ENCODE measurements around the gene PRICKLE3.
"Not testable (repeated sequence)": the region's sequence is repeated elsewhere in the genome, so short reads cannot be mapped to it uniquely, and the experiment has no call there.

PRICKLE3 gene

DNA sequence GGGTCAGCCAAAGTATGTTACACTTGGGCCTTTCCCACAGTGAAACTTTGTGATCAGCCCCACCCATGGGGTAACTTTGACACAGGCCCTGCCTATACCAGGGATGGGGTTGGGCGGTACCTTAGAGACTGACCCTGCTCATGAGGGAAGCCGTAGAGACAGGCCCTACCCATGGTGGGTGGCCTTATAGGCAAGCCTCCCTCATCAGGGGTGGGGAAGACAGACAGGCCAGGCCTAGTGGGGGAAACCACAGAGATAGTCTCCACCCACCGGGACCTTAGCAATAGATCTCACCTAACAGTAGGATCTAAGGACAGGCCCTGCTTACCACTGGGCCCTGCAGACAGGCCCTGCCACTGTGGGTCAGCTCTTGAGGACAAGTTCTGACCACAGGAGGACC lies 7.6 kb downstream of the PRICKLE3 start:
- DNase-seq = no peak

DNA sequence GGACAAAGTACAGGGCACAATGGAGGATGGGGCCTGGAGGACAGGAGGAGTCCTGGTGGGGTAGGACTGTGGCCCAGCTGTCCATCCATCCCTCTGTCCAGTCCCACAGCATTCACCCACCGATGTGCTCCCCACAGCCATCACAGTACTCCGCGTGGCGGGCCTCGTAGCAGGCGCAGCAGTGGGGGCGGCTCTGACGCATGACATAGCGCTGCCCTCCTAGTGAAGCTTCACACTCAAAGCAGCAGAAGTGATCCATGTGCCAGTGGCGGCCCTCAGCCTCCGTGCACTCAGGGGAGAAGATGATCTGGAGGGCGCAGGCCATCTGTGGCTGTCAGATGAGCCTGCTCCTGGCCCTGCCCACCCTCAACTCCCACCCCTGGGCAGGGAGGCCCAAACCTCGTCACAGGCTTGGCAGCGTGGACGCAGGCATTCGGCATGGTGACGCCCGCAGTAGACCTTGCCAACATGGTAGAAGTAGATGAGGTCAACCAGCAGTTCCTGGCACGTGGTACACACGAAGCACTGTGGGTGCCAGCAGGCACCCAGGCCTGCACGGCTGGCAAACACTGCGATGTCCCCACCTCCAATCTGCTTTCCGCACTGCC lies 8.2 kb downstream of the PRICKLE3 start:
- no peak for DNase-seq

DNA sequence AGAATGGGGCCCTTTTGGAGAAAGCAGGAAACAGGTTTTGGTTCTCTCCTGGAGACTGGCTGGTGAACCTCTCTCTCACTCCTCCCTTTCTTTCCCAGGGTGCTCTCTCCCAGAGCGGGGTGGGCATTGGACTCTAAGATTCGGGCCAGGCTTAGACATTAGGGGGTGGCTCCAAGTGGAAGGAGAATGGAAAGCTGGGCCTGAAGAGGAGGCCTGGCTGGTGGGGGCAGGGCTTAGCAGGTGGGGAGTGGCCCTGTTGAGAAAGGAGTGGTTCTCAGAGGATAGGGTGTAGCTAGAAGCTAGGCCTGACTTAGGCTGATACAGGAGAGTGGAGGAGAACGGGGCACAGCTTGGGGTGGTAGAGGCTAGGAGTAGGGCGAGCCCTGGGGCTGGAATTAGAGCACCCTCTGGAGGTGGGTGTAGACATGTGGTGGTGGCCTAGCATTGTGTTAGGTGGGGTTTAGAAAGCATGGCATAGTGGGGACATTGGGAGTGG lies 8.8 kb downstream of the PRICKLE3 start:
- no peak for DNase-seq

DNA sequence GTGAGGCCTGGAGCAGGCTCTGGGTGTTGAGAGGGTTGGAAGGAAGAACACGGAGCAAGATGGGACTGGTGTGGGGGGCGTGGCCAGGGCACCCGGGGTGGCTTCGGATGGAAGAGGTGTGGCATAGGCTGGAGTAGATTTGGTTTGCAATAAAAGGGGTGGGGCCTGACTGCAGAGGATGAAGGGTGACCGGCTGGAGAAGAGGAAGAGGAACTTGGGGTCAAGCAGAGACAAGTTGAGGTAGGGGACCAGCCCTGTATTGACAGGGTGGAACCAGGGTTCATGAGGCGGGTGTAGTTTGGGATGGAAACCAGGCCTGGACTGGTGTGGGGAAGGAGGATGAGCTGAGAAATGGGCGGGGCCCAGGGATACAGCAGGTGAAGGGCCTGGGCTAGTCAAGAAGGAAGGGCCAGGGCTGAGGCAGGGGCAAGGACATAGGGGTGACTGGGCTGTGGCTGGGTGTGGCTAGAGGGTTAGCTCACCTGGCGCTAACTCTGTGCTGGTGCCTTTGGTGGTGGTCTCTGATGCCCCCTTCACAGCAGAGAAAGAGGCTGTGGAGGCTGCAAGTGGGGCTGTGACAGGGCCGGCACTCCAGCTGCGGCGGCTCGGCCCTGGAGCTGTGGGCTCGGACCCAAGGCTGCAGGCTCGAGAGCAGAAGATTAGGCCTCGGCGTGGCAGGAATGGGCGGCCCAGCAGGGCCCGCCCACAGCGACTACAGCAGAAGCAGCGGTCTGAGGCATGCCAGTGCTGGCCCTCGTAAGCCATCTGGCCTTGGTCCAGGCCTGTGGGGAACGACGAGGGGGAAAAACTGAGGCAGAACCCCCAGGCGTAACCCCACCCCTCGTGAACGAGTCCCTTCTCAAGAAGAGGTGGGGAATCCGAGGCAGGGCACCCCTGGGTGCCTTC lies 9.5 kb downstream of the PRICKLE3 start:
- no peak for DNase-seq

DNA sequence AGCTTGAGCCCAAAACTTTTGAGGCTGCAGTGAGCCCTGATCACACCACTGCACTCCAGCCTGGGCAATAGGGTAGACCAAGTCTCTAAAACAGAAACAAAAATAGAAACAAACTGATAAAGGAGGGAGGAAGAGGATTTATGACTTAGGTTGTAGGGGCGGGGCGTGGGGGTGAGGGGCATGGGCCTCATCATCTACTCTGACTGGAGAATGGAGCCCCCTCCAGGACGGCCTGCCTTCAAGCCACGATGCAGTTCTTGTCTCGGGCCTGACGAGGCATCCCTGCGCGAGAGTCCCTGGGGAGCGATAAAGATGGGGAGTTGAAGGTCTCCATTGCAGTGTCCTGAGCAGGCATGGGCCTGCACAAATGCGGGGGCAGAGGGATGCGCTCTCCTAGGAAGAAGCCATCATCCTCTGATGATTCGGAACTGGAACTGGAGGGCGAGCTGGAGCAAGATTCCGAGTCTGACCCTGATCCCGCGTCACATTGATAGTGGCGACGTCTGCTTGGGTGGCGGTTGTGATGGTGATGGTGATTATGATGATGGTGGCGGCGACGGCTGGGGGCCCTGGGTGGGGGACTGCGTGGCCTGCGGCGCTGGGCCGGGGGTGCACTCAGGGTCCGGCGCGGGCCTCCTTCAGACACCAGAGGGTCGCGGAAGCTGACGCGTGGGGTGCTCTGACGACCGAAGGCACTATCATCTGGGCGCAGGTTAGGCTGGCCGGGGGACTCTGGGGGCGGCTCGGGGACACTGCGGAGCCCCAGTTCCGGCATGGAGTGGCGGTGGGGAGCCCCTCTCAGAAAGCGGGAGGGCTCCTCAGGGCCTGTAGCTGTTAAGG lies 10.5 kb downstream of the PRICKLE3 start:
- no peak for DNase-seq

DNA sequence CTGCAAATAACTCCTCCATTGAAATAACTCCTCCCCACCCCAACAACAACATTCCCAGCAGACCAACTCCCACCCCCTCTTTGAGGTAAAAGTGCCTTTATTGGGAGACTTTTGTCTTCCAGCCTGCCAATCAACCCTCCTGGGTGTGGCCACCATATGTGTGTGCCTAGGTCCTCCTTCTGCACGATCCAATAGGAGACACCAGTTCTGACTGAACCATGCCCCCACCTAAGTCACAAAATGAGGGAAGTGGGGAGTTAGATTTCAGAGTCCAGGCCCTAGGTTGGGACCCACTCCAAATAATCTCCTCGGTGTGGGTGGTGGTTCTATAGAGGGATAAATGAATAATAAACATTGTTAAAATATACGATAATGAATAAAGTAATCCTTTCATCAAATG lies 11.4 kb downstream of the PRICKLE3 start:
- no peak for DNase-seq

DNA sequence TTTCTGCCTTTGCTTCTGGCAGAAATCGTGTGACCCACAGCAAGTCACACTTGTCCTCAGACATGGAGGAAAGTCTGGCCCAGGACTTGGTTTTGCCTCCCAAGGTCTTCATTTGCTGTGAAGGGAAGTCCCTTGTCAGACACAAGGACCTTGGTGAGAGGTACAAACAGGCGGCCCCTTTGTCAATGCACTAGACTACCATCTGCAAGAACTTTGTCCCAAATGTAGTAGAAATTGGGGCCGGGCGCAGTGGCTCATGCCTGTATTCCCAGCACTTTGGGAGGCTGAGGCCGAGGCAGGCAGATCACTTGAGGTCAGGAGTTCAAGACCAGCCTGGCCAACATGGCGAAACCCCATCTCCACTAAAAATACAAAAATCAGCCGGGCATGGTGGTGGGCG lies 12.6 kb downstream of the PRICKLE3 start:
- not testable (repeated sequence) for DNase-seq

DNA sequence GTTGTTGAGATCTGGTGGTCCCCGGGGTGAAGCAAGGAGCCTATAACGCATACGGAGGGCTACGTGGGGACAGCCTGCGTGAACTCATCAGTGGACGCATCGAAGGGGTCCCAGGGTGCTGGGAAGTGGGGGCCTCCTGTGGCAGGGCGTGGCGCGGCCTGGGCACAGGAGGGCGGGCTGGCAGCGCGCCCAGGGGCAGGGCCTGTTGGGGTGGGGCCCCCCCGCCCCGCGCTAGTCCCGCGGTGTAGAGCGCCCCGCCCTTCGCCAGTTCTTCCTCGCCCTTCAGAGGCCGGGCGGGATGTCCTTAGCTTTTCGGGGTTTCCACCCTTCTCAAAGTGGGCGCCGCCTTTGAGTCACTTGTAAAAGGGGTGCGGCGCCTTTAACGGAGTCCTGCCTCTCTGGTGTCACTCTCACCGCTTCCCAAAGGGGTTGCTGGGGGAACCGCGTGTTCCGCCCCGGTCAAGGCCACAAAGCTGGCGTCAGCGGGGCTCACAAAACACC lies 13.8 kb downstream of the PRICKLE3 start:
- DNase-seq = peak; percentile 41

DNA sequence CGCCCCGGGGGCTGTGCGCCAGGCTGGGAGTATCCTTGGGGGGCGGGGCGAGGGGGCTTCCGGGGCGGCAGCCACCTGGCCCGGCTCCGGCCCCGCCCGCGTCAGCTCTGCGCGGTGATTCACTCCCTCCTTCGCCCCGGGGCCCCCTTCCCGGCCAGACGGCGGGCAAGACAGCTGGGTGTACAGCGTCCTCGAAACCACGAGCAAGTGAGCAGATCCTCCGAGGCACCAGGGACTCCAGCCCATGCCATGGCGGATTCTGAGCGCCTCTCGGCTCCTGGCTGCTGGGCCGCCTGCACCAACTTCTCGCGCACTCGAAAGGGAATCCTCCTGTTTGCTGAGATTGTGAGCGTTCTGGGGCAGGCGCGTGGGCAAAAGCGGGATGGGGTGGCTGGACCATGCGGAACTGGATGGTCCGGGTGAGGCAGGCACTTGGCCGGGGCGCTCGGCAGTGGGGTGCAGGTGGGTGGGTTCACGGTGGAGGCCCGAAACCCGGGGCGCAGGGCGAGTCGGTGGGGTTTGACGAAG lies 14.4 kb downstream of the PRICKLE3 start, which contains the start of gene PLP2:
TSS of gene PLP2 (plus strand) at position 147 of the 528 bp plus-strand sequence. CDS start at position 250, 103 bp downstream.
- DNase-seq = peak; percentile 61

DNA sequence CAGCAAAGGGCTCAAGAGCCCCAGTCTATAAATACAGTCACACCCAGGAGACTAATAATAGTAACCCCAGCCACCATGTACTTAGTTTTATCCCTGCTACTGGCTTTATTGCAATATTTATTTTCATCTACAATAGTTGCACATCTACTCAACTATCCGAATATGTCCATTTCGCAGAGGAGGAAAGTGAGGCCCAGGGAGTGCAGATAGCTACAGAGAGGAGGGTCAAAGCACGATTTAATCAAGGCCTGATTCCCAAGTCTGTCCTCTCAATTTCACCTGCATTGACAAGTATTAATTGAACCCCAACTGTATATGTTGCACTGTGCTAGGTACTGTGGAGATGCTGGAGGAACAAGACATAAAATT lies 18.4 kb downstream of the PRICKLE3 start:
- no peak for DNase-seq

DNA sequence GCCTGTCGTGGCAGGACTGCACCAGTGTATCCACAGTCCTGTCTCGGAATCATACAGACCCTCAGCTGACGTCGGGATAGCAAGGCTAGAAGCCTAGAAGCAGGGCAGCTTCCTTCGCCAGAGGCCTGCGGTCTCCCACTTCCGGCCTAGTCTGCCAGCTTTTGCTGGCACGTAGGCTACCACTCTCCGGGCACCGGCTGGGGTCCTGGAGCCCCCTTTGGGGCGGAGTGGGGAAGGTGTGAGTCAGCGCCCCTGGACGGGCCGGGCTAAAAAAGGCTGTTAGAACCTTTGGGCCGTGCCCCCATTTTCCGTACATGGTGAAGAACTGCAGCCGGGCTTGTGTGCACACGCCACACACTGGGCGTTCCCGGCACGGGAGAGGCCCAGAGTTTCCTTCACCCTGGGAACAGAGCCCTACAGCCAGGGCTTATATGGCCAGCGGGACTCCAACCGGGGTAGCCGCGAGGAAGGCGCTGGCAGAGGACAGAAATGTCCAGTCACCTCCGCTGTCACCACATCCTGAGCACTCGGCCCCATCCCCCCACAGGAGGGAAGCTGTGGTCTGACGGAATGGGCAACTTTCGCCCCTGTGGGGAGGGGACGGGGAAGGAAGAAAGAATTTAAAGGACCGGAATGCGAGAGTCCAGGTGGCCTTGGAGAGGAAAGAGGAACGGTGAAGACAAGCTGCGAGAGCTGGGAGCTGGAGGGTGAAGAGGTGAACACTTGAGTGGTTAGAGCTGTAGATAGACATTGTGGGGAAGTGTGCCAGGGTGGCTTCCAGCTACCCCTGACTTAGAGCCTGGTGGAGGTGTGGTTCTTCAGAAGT lies 19.0 kb downstream of the PRICKLE3 start:
- DNase-seq = peak; percentile 56

DNA sequence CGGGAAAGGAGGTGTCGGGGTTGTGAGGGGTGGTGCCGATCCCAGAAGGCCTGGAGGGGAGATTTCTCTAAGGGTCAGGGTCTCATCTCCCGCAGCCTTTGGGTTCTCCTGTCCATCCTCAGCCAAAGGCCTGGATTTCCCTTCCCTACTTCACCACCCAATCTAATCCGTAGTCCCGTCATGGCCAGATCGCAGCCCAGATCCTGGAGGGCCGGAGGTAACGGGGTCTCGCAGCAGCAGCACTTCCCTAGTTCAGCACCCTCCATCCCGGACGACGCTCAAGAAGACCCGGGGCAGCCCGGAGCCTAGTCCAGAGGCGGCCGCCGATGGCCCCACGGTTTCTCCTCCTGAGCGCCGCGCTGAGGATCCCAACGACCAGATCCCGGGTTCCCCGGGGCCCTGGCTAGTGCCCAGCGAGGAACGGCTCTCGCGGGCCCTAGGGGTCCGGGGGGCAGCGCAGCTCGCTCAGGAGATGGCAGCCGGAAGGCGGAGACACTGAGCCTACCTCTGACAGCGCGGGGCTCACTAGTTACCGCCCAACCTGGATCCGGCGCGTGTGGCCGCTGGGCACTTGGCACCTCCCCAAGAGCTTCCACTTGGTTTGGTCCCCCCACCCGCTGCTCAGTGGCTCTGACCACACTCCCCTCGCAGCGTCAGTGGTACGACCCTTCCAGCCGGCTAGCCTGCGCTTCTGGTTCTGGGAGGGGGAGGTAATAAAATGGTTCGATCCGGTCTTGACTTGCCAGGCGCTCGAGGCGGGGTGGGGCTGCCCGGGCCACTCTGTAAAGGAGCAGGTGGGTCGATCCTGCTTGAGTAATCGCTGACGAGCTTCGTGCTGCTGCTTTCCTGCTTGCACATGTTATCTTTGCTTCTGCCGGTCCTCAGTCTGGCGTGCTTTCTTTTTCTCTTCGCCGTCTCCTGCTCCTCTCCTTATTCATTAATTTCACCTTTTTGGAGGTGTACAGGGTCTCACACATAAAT lies 20.0 kb downstream of the PRICKLE3 start:
- DNase-seq = peak; percentile 52

DNA sequence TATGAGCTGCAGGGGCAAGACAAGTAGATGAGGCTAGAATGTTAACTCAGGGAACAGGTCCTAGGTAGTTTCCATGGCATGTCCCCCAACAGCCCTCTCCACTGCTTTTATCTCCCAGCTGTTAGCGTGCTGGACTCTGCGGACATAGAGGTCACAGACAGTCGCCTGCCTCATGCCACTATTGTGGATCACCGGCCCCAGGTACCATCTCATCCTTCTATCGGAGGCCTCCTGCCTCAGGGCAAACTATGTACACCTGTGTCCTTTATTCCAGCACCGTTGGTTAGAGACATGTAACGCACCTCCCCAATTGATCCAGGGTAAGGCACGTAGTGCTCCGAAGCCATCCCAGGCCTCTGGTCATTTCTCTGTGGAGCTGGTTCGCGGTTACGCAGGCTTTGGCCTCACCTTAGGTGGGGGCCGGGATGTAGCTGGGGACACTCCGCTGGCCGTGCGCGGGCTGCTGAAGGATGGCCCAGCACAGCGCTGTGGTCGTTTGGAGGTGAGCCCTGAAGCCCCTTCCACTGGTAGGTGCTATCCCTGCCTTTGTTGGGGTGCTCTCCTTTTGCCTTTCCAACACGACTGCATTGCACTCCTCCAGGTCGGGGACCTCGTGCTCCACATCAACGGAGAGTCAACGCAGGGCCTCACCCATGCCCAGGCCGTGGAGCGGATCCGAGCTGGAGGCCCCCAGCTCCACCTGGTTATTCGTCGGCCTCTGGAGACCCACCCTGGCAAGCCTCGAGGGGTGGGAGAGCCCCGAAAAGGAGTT lies 21.4 kb downstream of the PRICKLE3 start:
- no peak for DNase-seq

DNA sequence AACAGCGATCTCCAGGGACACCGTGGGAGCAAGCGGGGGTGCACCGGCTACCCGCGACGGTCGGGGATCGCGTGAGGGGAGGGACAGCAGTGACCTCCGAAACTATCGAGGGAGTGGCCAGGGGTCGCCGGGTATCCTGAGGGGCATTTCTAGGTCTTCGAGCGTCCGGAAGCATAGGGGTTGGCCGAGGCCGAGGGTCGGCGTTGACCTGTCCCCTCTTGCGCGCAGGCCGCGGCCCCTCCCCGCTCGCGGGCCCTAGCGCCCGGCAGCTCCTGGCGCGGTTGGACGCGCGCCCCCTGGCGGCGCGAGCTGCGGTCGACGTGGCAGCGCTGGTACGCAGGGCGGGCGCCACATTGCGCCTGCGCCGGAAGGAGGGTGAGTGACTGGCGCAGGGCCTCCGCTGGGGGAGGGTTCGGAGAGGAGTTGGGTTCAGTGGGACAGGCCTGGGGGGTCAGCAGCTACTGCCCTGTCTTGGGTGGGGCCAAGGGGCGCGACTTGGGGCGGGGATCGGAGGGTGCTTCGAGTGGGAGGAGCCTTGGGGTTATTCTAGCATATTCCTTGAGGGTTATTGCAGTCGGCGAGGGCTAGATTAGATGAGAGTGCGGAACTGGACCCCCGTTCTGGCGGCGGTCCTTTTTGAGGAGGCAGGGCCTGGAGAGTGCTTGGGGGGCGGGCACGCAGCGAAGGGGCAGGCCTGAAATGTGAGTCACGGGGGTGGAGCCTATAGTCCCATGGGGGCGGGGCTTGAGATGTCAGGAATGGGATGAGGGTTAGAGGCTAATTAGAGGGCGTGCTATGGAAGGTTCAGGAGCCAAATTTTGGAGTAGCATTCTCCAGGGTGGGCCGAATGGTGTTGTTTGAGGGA lies 22.4 kb downstream of the PRICKLE3 start:
- DNase-seq = peak; percentile 68

DNA sequence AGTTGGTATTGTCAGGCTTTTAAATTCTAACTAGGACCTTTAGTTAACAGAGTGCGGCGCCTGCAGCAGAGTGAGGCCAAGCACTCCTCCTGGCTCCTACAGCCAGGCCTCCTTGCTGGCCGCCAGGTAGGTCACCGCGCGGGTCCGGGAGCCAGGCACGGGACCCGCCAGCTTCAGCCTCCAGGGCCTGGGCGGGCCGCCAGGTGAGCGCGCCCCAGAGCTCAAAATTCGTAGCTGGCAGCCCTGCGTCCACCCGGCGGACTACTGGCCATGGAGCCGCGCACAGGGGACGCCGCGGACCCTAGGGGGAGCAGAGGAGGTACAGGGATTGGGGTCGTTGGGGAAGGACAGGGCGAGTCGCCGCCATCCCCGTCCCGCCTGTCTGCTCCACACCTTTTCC lies 23.6 kb downstream of the PRICKLE3 start, which contains the start of gene MAGIX:
TSS of gene MAGIX (plus strand) at position 139 of the 400 bp plus-strand sequence. CDS start at position 271, 132 bp downstream.
- DNase-seq = no peak

DNA sequence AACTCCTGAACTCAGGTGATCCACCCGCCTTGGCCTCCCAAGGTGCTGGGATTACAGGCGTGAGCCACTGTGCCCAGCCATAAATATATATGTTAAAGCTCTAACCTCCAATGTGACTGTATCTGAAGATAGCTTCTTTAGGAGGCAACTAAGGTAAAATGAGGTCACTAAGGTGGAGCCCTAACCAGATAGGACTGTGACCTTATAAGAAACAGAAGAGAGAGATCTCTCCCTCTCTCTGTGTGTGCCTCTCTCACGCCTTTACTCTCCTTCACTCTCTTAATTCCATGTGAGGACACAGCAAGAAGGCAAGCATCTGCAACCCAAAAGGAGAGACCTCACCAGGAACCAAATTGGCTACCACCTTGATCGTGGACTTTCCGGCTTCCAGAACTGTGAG lies 24.5 kb downstream of the PRICKLE3 start:
- no peak for DNase-seq

DNA sequence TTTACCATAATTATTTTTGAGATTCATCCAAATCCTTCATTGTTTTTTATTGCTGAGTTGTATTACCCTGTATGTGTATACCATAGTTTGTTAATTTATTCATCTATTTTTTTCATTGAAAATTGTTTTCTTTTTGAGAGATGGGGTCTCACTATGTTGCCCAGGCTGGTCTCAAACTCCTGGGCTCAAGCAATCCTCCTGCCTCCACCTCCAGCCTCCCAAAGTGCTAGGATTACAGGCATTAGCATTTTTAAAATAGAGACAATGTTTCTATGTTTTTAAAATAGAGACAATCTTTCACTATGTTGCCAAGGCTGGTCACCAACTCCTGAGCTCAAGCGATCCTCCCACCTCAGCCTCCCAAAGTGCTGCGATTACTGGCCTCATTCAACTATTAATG lies 25.3 kb downstream of the PRICKLE3 start:
- no peak for DNase-seq

DNA sequence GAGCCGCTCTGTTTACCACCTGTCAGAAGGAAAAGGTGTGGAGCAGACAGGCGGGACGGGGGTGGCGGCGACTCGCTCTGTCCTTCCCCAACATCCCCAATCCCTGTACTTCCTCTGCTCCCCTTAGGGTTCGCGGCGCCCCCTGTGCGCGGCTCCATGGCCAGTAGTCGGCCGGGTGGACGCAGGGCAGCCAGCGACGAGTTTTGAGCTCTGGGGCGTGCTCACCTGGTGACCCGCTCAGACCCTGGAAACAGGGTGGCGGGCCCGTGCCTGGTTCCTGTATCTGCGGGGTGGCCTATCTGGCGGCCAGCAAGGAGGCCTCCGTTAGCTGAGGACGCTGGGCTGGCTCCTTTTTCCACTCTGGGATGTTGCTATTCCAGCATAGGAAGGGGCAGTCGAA lies 29.0 kb downstream of the PRICKLE3 start:
- no peak for DNase-seq
